Measurements from ENCODE around the gene HLA-DQB1.
"Not testable (repeated sequence)": the region's sequence is repeated elsewhere in the genome, so short reads cannot be mapped to it uniquely, and the experiment has no call there.

HLA-DQB1 gene

DNA sequence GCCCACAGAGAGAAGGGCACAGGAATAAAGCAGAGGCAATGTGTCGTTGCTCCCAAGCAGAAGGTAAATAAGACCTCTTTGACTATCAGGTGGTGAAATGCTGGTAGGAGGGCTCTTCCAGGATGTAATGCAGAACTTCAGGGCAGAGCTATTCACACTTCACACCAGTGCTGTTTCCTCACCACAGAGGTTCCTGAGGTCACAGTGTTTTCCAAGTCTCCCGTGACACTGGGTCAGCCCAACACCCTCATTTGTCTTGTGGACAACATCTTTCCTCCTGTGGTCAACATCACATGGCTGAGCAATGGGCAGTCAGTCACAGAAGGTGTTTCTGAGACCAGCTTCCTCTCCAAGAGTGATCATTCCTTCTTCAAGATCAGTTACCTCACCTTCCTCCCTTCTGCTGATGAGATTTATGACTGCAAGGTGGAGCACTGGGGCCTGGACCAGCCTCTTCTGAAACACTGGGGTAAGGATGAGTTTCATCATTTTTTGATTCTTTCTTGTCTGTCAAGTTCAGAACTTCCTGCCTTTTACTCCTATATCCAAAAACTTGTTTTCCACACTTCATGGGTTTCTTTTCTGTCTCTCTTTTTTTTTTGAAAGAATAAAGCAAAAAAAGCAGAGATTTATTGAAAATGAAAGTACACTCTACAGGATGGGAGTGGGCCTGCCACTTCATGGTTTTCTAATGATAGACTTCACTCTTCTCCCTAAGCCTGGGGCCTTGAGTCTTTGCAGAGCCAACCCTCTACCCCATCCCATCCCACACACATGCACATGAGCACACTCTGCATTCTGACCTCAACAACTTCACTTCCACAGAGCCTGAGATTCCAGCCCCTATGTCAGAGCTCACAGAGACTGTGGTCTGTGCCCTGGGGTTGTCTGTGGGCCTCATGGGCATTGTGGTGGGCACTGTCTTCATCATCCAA, 24.4 kb downstream of the HLA-DQB1 start:
- not testable (repeated sequence) for H3K9me3 ChIP-seq (ENCODE audit: control insufficient read depth in 2 of 2, low read length in 2 of 2); H3K4me3 ChIP-seq (ENCODE audit: low read length in 2 of 2); H3K27me3 ChIP-seq (ENCODE audit: control insufficient read depth in 1 of 2, insufficient read depth in 2 of 2, low read length in 2 of 2); H3K36me3 ChIP-seq (ENCODE audit: control insufficient read depth in 2 of 2, insufficient read depth in 2 of 2, low read length in 2 of 2); H3K9ac ChIP-seq (ENCODE audit: low read length in 2 of 2); H3K4me1 ChIP-seq (ENCODE audit: control insufficient read depth, insufficient read depth, low read length); H3K27ac ChIP-seq (ENCODE audit: low read length)

DNA sequence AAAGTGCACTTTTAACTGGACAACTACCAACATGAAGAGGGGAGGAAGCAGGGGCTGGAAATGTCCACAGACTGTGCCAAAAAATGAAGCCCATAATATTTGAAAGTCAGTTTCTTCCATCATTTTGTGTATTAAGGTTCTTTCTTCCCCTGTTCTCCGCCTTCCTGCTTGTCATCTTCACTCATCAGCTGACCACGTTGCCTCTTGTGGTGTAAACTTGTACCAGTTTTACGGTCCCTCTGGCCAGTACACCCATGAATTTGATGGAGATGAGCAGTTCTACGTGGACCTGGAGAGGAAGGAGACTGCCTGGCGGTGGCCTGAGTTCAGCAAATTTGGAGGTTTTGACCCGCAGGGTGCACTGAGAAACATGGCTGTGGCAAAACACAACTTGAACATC, 25.3 kb downstream of the HLA-DQB1 start:
- no peaks in the 10 kb centered on the region for H3K9me3 ChIP-seq (ENCODE audit: control insufficient read depth in 2 of 2, low read length in 2 of 2)
- no peak overlapping the region for H3K4me3 ChIP-seq (ENCODE audit: low read length in 2 of 2)
- no peaks in the 10 kb centered on the region for H3K27me3 ChIP-seq (ENCODE audit: control insufficient read depth in 1 of 2, insufficient read depth in 2 of 2, low read length in 2 of 2)
- no peaks in the 10 kb centered on the region for H3K4me1 ChIP-seq (ENCODE audit: control insufficient read depth, insufficient read depth, low read length)
- H3K36me3 ChIP-seq (ENCODE audit: control insufficient read depth in 2 of 2, insufficient read depth in 2 of 2, low read length in 2 of 2): no peaks in the 10 kb centered on the region
- H3K9ac ChIP-seq (ENCODE audit: low read length in 2 of 2): no peak overlapping the region
- H3K27ac ChIP-seq (ENCODE audit: low read length): no peak overlapping the region

DNA sequence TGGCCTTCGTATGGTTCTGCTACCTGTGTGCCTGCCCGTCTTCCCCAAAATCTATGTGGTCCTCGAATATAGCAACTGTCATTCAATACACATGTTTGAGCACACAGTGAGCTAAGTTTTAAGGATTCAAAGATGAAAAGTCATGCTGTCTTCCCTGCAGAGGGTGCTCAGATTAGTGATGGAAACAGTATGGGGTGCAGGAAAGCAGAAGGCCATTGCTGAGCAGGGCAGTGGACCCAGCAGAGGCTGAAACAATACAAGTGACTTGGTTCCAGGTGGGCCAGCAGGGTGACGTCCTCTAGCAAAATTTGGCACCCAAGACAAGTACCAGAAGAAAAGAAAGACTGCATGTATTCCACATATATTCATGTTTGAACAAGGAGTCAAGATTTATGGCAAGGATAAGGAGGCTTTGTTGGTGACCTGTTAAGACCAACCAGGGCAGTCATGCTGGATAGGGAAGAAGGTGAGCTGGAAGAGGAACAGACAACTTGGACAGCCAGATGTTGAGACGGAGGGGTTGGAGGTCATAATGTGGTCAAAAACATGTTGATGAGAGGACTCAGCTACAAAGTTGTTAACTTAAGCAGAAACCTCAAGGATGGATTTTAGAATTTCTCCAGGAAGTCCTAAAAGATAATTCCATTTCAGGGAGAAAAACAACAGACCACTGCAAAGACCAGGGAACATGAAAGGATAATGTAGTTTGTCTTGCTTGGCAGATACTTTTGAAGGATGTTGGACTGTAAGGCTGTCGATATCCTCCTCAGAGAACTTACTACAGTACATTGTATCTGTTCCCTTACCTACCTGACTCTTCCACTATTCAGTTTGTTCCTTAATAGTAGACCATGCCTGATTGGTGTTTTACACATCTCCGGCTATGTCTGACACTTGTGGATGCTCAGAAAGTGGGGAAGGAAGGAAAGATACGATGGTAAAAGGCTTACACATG, 26.7 kb downstream of the HLA-DQB1 start:
- H3K9me3 ChIP-seq (ENCODE audit: control insufficient read depth in 2 of 2, low read length in 2 of 2): no peaks in the 10 kb centered on the region
- no peak overlapping the region for H3K9ac ChIP-seq (ENCODE audit: low read length in 2 of 2)
- no peaks in the 10 kb centered on the region for H3K4me1 ChIP-seq (ENCODE audit: control insufficient read depth, insufficient read depth, low read length)
- H3K36me3 ChIP-seq (ENCODE audit: control insufficient read depth in 2 of 2, insufficient read depth in 2 of 2, low read length in 2 of 2): no peaks in the 10 kb centered on the region
- no peak overlapping the region for H3K4me3 ChIP-seq (ENCODE audit: low read length in 2 of 2)
- H3K27me3 ChIP-seq (ENCODE audit: control insufficient read depth in 1 of 2, insufficient read depth in 2 of 2, low read length in 2 of 2): peaks cover 0 to 3% of the 10 kb centered on the region in 2 donors
- no peak overlapping the region for H3K27ac ChIP-seq (ENCODE audit: low read length)

DNA sequence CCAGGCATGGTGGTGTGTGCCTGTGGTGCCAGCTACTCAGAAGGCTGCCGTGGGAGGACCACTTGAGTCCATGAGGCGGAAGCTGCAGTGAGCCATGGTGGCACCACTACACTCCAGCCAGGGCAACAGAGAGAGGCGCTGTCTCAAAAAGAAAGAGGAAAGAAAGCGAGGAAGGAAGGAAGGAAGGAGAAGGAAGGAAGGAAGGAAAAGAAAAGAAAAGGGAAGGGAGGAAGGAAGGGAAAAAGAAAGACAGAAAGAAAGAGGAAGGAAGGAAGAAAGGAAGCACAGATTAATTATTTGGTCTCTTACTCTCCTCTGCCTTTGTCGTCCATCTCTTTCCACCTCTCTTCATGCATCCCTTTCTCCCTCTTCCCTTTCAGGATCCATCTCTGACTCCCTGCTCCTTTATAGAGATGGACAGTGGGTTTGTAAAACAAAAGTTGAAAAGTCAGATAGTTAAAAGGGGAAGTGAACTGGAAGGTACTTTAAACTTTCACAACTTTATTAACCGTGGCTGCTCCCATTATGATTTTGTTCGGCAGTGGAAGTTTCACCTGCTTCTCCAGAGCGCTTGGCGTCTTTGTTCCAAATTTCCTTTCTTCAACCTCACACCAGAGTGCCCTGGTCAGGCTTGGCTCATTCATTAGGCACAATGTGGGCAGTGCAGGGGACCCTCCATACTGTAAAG, 27.8 kb downstream of the HLA-DQB1 start:
- no peak overlapping the region for H3K27ac ChIP-seq (ENCODE audit: low read length)

DNA sequence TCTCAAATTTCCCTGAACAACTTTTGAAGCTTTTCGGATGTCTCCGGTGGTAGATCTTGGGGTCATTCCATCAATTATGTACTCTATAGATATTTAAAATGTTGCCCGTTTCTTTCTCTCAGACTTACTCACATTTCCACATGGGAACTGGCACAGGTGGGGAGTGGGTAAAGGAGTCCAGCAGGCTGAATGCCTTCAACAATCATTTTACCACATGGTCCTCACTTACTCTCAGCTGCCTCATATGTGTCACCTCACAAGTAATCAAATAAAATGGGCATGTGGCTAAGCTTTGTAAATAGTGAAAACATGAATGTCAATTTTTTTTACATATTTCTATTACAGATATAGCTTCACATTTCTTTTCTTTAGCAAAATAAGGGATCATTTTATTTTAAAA, 28.6 kb downstream of the HLA-DQB1 start:
- Histone ChIP-seq H3K27ac (ENCODE audit: low read length) (no peak overlapping the region), H3K27me3 (ENCODE audit: control insufficient read depth in 1 of 2, insufficient read depth in 2 of 2, low read length in 2 of 2) (peaks cover 0 to 3% of the 10 kb centered on the region in 2 donors), H3K4me1 (ENCODE audit: control insufficient read depth, insufficient read depth, low read length) (no peaks in the 10 kb centered on the region), H3K9ac (ENCODE audit: low read length in 2 of 2) (no peak overlapping the region), H3K36me3 (ENCODE audit: control insufficient read depth in 2 of 2, insufficient read depth in 2 of 2, low read length in 2 of 2) (no peaks in the 10 kb centered on the region), H3K4me3 (ENCODE audit: low read length in 2 of 2) (no peak overlapping the region), H3K9me3 (ENCODE audit: control insufficient read depth in 2 of 2, low read length in 2 of 2) (no peaks in the 10 kb centered on the region)

More for the DNA sequence above, 27.8 kb downstream of the HLA-DQB1 start:
- H3K27me3 ChIP-seq (ENCODE audit: control insufficient read depth in 1 of 2, insufficient read depth in 2 of 2, low read length in 2 of 2): peaks cover 0 to 3% of the 10 kb centered on the region in 2 donors
- no peaks in the 10 kb centered on the region for H3K9me3 ChIP-seq (ENCODE audit: control insufficient read depth in 2 of 2, low read length in 2 of 2)
- no peaks in the 10 kb centered on the region for H3K4me1 ChIP-seq (ENCODE audit: control insufficient read depth, insufficient read depth, low read length)
- H3K9ac ChIP-seq (ENCODE audit: low read length in 2 of 2): no peak overlapping the region
- no peaks in the 10 kb centered on the region for H3K36me3 ChIP-seq (ENCODE audit: control insufficient read depth in 2 of 2, insufficient read depth in 2 of 2, low read length in 2 of 2)
- no peak overlapping the region for H3K4me3 ChIP-seq (ENCODE audit: low read length in 2 of 2)

DNA sequence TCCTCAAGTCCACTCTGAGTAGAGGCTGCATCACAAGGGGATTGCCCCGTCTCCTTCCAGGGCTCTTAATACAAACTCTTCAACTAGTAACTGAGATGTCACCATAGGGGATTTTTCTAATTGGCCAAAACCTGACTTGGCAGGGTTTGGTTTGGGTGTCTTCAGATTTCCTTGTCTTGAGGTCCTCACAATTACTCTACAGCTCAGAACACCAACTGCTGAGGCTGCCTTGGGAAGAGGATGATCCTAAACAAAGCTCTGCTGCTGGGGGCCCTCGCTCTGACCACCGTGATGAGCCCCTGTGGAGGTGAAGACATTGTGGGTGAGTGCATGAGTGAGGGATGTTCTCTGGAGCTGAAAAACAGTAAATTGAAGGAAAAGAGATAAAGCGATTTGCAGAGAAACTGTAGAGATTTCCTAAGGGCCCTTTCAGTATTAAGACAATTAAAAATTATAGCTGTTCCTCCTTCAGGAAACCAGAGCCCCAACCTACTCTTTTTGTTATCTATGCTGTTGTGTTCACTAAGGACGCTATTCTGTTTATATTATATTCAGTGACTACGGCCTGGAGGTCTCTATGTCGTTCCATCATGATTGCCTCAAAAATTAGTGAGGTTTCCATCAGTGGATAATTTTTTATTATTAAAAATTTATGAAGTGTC, 29.1 kb downstream of the HLA-DQB1 start, which contains the start of gene HLA-DQA1:
HLA-DQA1 (plus strand) TSS at position 188 of the 662 bp plus-strand sequence; CDS start at position 241, 53 bp downstream.
- Histone ChIP-seq H3K27ac (ENCODE audit: low read length) (no peak within 1 kb of the TSS), H3K36me3 (ENCODE audit: control insufficient read depth in 2 of 2, insufficient read depth in 2 of 2, low read length in 2 of 2) (no peaks in the 10 kb centered on the region)

DNA sequence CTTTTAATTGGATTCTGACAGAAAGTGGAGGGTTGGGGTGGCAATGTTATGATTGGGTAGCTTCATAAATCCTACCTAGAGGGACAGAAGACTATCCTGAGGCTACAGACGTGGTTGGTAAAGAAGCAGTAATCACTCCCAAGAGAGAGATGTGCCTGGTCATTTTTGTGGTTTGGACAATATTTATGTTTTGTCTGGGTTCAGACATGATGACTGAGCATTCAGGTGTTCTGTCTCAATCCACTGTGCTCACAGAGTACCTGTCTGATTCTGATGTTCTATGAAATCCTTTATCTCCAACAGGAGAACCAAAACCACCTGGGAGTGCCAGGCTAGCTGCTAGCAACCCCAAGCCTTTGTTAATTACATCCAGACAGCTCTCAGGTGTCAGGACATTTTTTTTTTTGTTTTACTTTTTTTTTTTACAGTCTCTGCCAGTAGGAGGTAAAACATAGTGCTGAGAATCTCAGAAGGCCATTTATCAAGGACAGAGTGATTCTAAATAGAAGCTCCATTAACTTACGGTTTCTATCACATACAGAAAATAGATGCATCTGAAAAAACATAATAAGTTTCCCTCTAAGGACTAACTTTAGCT, 30.8 kb downstream of the HLA-DQB1 start:
- no peaks in the 10 kb centered on the region for H3K36me3 ChIP-seq (ENCODE audit: control insufficient read depth in 2 of 2, insufficient read depth in 2 of 2, low read length in 2 of 2)

More for the DNA sequence above, 29.1 kb downstream of the HLA-DQB1 start, which contains the start of gene HLA-DQA1:
- H3K27me3 ChIP-seq (ENCODE audit: control insufficient read depth in 1 of 2, insufficient read depth in 2 of 2, low read length in 2 of 2): peaks cover 0 to 3% of the 10 kb centered on the region in 2 donors
- no peak within 1 kb of the TSS for H3K4me3 ChIP-seq (ENCODE audit: low read length in 2 of 2)
- no peaks in the 10 kb centered on the region for H3K9me3 ChIP-seq (ENCODE audit: control insufficient read depth in 2 of 2, low read length in 2 of 2)
- no peak within 1 kb of the TSS for H3K9ac ChIP-seq (ENCODE audit: low read length in 2 of 2)
- H3K4me1 ChIP-seq (ENCODE audit: control insufficient read depth, insufficient read depth, low read length): no peaks in the 10 kb centered on the region

DNA sequence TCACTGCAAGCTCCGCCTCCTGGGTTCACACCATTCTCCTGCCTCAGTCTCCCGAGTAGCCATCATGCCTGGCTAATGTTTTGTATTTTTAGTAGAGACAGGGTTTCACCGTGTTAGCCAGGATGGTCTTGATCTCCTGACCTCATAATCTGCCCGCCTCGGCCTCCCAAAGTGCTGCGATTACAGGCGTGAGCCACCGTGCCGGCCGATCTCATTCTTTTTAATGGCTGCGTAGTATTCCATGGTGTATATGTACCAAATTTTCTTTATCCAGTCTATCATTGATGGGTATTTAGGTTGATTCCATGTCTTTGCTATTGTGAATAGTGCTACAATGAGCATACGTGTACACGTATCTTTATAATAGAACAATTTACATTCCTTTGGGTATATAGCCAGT, 36.7 kb downstream of the HLA-DQB1 start:
- not testable (repeated sequence) for H3K27me3 ChIP-seq (ENCODE audit: control insufficient read depth in 1 of 2, insufficient read depth in 2 of 2, low read length in 2 of 2); H3K36me3 ChIP-seq (ENCODE audit: control insufficient read depth in 2 of 2, insufficient read depth in 2 of 2, low read length in 2 of 2); H3K4me1 ChIP-seq (ENCODE audit: control insufficient read depth, insufficient read depth, low read length); H3K9me3 ChIP-seq (ENCODE audit: control insufficient read depth in 2 of 2, low read length in 2 of 2); H3K27ac ChIP-seq (ENCODE audit: low read length); H3K4me3 ChIP-seq (ENCODE audit: low read length in 2 of 2); H3K9ac ChIP-seq (ENCODE audit: low read length in 2 of 2)

More for the DNA sequence above, 30.8 kb downstream of the HLA-DQB1 start:
- no peaks in the 10 kb centered on the region for H3K4me1 ChIP-seq (ENCODE audit: control insufficient read depth, insufficient read depth, low read length)
- no peaks in the 10 kb centered on the region for H3K9me3 ChIP-seq (ENCODE audit: control insufficient read depth in 2 of 2, low read length in 2 of 2)
- H3K27ac ChIP-seq (ENCODE audit: low read length): no peak overlapping the region
- no peak overlapping the region for H3K9ac ChIP-seq (ENCODE audit: low read length in 2 of 2)
- no peak overlapping the region for H3K4me3 ChIP-seq (ENCODE audit: low read length in 2 of 2)
- H3K27me3 ChIP-seq (ENCODE audit: control insufficient read depth in 1 of 2, insufficient read depth in 2 of 2, low read length in 2 of 2): peaks cover 0 to 3% of the 10 kb centered on the region in 2 donors

DNA sequence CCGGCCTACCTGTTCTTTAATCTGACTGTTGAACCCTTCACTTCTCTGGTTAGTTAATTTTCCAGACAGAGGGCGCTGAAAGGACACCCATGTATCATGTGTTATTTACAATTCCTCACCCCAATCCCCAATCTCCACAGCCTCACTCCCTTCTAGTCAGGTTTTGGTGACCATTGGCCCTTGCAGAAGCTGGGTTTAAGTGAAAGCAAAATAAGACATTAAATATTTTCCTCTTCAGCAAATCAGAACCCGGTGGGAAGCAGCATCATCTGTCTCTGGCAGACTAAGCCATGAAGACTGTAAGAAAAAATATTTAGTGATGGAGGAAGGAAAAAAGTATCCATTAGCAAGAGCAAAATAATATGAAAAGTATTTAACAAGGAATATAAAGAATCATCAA, 38.6 kb downstream of the HLA-DQB1 start:
- Histone ChIP-seq H3K4me1 (ENCODE audit: control insufficient read depth, insufficient read depth, low read length) (no peaks in the 10 kb centered on the region), H3K9ac (ENCODE audit: low read length in 2 of 2) (no peak overlapping the region), H3K27me3 (ENCODE audit: control insufficient read depth in 1 of 2, insufficient read depth in 2 of 2, low read length in 2 of 2) (no peaks in the 10 kb centered on the region), H3K4me3 (ENCODE audit: low read length in 2 of 2) (no peak overlapping the region), H3K27ac (ENCODE audit: low read length) (no peak overlapping the region), H3K36me3 (ENCODE audit: control insufficient read depth in 2 of 2, insufficient read depth in 2 of 2, low read length in 2 of 2) (no peaks in the 10 kb centered on the region), H3K9me3 (ENCODE audit: control insufficient read depth in 2 of 2, low read length in 2 of 2) (no peaks in the 10 kb centered on the region)

Data from stomach smooth muscle (tissue), 2 donors.